Heart left ventricle (tissue), 13 donors: ENCODE data around the gene RRBP1.

Experiments used
- CTCF ChIP-seq, 12 donors: fragments of 200-600 bp; sonication (generic) in 4 of 12; IDR thresholded peaks; one replicate each; pipeline versions ENCODE4 v1.5.0 to v1.8.0; 2018 to 2022; ENCODE audit warnings: antibody characterized with exemption in 12 of 12, mild to moderate bottlenecking in 5 of 12
- POLR2A ChIP-seq, 2 donors: fragments of 450-650 bp; IDR thresholded peaks; one replicate each; pipeline ENCODE4 v1.6.1; 2017; ENCODE audit warnings: antibody characterized with exemption in 2 of 2, mild to moderate bottlenecking in 2 of 2, moderate library complexity in 2 of 2
- donor health status: ischemic (EF 13 %, LVEDD 7.1; RV severe dilation, severe dysfunction).
- donor health status: DM: no; HTN: yes; CAD: no.
- donor health status: DM: no; HTN: no; CAD: no.
- donor health status: ischemic (EF 25% LVEDD 6.9; RV normal size, moderate dysfunction).
- donor health status: ischemic (EF 25% LVEDD 5.7; RV mildly dilated, moderate dysfunction).
- donor health status: ischemic (EF 35%, LVEDD 5.7; RV mildly dilated, moderate dysfunction).
- donor health status: nonischemic (EF 11% LVEDD 7.7; RV severe dilation, severe dysfunction).
- donor health status: DM: yes; HTN: yes; CAD: no.
- donor health status: PGD.
- donor health status: ischemic (EF 29% LVEDD 5.4; RV normal size, mild dysfunction).
- donor health status: nonischemic (EF 23%, LVEDD 6.1; RV moderate dilation, normal function).

GRCh38 chr20:17614176-17614811 lies 67.7 kb downstream of the RRBP1 start:
- no peak for TF ChIP-seq CTCF (IDR thresholded peaks at IDR 0.05)
- TF ChIP-seq POLR2A (IDR thresholded peaks at IDR 0.05), result no peak
